WERI-Rb-1 (cell line): Measurements from ENCODE around the gene MSH5.

Experiments used
- DNase-seq: peaks from one replicate; pipeline ENCODE4 v3.0.0-alpha.2; 2020
- H3K27ac ChIP-seq: fragments of 250-450 bp; sonication (Bioruptor Pico); 2 replicates; pipeline ENCODE4 v1.5.1; 2020; ENCODE audit warnings: mild to moderate bottlenecking, moderate library complexity
- H3K27me3 ChIP-seq: fragments of 250-450 bp; sonication (Bioruptor Pico); 2 replicates; pipeline ENCODE4 v1.5.1; 2021; ENCODE audit warnings: mild to moderate bottlenecking, low read depth, moderate library complexity; ENCODE audit not compliant: insufficient read depth, severe bottlenecking
- H3K36me3 ChIP-seq: fragments of 250-450 bp; sonication (Bioruptor Pico); 2 replicates; pipeline ENCODE4 v1.5.1; 2020; ENCODE audit warnings: mild to moderate bottlenecking, moderate library complexity
- H3K4me3 ChIP-seq: 2 replicates; pipeline ENCODE4 v1.5.1; 2011; ENCODE audit warnings: low read depth, mild to moderate bottlenecking, control low read depth, low read length
- H3K9me3 ChIP-seq: fragments of 250-450 bp; sonication (Bioruptor Pico); 2 replicates; pipeline ENCODE4 v1.5.1; 2021; ENCODE audit warnings: mild to moderate bottlenecking, moderate library complexity; ENCODE audit not compliant: severe bottlenecking
- TF ChIP-seq, protein P1 (sequence below): IDR thresholded peaks from 2 replicates; pipeline ENCODE4 v1.5.1; 2011; ENCODE audit warnings: low read depth, mild to moderate bottlenecking, control low read depth, inconsistent platforms, low read length

MSH5 gene

GRCh38 chr6:31777667-31778050 lies 37.9 kb downstream of the MSH5 start:
- Histone ChIP-seq H3K27ac (no peak overlapping the region; the same call in 1 of the 2 replicates), H3K4me3 (no peak overlapping the region)

GRCh38 chr6:31778193-31778592 lies 38.4 kb downstream of the MSH5 start:
- TF ChIP-seq, protein P1, sequence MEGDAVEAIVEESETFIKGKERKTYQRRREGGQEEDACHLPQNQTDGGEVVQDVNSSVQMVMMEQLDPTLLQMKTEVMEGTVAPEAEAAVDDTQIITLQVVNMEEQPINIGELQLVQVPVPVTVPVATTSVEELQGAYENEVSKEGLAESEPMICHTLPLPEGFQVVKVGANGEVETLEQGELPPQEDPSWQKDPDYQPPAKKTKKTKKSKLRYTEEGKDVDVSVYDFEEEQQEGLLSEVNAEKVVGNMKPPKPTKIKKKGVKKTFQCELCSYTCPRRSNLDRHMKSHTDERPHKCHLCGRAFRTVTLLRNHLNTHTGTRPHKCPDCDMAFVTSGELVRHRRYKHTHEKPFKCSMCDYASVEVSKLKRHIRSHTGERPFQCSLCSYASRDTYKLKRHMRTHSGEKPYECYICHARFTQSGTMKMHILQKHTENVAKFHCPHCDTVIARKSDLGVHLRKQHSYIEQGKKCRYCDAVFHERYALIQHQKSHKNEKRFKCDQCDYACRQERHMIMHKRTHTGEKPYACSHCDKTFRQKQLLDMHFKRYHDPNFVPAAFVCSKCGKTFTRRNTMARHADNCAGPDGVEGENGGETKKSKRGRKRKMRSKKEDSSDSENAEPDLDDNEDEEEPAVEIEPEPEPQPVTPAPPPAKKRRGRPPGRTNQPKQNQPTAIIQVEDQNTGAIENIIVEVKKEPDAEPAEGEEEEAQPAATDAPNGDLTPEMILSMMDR: no peak

More at GRCh38 chr6:31777667-31778050, 37.9 kb downstream of the MSH5 start:
- no peaks in the 10 kb centered on the region for H3K27me3 ChIP-seq
- H3K9me3 ChIP-seq: no peaks in the 10 kb centered on the region
- TF ChIP-seq, protein P1: no peak
- DNase-seq: no peak
- peaks cover 53% of the 10 kb centered on the region for H3K36me3 ChIP-seq

DNA sequence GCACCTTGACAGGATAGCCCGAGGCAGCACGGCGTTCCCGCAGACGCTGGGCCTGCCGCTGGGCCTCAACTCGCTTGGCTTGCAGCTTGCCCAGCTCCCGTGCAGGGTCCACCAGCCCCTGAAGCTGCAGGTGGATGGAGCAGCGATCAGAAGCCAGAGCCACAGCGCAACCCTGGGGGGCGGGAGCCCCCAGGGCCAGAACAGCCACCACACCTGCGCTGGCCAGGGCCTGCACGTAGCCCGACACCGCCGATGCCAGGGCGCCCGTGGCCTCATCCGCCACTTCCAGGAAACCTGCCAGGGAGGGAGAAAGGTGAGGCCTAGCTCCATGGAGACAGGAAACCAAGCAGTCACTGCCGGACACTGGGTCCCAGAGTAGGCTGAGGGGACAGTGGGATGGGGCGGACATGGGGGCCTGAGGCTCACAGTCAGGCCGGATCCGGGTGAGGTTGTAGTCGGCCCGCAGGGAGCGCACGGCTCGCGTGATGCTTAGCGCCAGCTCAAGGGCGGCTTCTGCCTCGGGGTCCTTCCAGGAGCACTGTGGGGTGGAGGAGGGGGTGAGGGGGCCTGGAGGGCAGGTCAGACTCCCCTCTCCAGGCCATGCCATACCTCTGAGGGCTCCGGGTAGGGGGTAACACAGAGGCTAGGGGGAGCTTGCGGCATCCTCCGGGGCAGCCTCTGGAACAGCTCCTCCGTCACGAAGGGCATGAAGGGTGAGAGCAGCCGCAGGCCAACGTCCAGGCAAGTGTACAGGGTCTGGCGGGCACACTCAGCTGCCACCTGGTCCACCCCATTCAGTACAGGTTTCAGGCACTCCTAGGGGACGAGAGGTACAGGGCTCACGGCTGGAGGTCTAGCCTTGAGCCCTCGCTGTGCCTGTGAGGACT lies 39.4 kb downstream of the MSH5 start:
- TF ChIP-seq, protein P1: no peak
- H3K27ac ChIP-seq: no peak overlapping the region
- H3K27me3 ChIP-seq: no peaks in the 10 kb centered on the region
- H3K9me3 ChIP-seq: no peaks in the 10 kb centered on the region
- no peak for DNase-seq
- H3K36me3 ChIP-seq: peaks cover 69% of the 10 kb centered on the region
- H3K4me3 ChIP-seq: no peak overlapping the region

More at GRCh38 chr6:31778193-31778592, 38.4 kb downstream of the MSH5 start:
- H3K27me3 ChIP-seq: no peaks in the 10 kb centered on the region
- no peak overlapping the region for H3K27ac ChIP-seq
- no peak overlapping the region for H3K4me3 ChIP-seq
- no peaks in the 10 kb centered on the region for H3K9me3 ChIP-seq
- H3K36me3 ChIP-seq: peaks cover 58% of the 10 kb centered on the region
- no peak for DNase-seq

GRCh38 chr6:31779908-31780307 lies 40.1 kb downstream of the MSH5 start:
- no peaks in the 10 kb centered on the region for H3K9me3 ChIP-seq
- no peak overlapping the region for H3K27ac ChIP-seq
- TF ChIP-seq, protein P1: no peak
- H3K27me3 ChIP-seq: no peaks in the 10 kb centered on the region
- no peak overlapping the region for H3K4me3 ChIP-seq
- DNase-seq: no peak
- peaks cover 75% of the 10 kb centered on the region for H3K36me3 ChIP-seq

DNA sequence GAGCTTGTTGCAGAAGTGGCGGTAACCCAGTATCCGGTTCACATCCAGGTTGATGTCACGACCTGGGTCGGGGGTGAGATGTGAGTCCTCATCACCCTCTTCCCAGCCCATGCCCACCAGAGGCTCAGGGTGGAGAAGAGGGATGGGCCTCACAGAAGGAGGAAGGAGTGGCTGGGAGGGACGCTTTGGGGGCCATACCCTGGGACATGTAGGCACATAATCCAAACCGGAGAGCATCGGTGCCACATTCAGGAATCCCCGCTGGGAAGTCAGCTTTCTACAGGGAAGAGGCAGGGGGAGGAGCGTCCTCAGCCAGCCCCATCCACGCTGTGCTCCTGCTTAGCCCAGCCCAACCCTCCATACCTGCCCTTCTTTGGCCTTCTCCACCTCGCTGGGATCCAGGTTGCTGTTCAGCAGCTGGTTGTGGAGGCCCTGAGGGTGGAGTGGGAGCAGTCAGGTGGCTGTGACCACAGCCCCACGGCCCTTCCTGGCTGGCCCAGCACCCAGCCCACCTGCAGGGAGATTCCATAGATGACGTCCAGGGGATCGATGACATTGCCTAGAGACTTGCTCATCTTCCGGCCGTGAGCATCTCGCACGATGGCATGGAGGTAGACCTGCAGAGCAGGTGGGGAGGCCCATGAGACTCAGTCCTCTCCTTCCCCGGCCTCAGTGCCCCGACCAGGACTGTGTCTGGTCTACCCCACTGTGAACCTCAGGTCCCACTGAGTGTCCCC lies 40.9 kb downstream of the MSH5 start:
- Histone ChIP-seq H3K27ac (no peak overlapping the region), H3K36me3 (peaks cover 83% of the 10 kb centered on the region), H3K27me3 (no peaks in the 10 kb centered on the region), H3K4me3 (no peak overlapping the region), H3K9me3 (no peaks in the 10 kb centered on the region)
- TF ChIP-seq, protein P1: no peak
- DNase-seq: no peak
